GM12892 (cell line): ENCODE data around the gene C4BPB.

Experiments
- POLR2A ChIP-seq: IDR thresholded peaks from 2 replicates; pipeline ENCODE4 v1.6.1; 2011; ENCODE audit warnings: low read depth, low read length, control low read depth
- POLR2AphosphoS5 ChIP-seq: IDR thresholded peaks from 2 replicates; pipeline ENCODE4 v1.6.1; 2011; ENCODE audit warnings: low read depth, low read length, control low read depth

DNA sequence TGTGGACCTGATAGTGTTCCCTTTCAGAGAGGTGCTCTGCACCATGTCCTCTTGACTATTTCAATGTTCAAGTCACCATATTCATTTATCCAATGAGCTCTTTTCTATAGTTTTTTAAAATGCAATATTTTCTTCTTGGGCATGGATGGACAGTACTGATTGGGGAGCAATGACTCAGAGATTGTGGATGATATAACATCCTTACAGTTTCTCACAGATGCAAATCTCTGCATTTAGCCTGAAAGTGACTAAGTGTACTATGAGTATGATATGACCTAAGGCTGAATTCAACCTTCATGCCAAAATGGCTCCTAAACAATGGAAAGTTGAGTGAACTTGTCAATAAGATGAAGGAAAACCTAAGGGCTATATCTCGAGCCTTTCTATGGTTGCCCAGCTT, 51.9 kb downstream of the C4BPB start:
- no peak for TF ChIP-seq POLR2A
- TF ChIP-seq POLR2AphosphoS5: no peak
